ENCODE measurements around the gene ARMC5.
"Not testable (repeated sequence)": the region's sequence is repeated elsewhere in the genome, so short reads cannot be mapped to it uniquely, and the experiment has no call there.

ARMC5 gene

GRCh38 chr16:31458844-31459686, at the start of gene ARMC5:
Gene ARMC5 (plus strand): TSS chr16:31459501. CDS start chr16:31459525, 24 bp downstream.
- DNase-seq = peak; percentile 85

DNA sequence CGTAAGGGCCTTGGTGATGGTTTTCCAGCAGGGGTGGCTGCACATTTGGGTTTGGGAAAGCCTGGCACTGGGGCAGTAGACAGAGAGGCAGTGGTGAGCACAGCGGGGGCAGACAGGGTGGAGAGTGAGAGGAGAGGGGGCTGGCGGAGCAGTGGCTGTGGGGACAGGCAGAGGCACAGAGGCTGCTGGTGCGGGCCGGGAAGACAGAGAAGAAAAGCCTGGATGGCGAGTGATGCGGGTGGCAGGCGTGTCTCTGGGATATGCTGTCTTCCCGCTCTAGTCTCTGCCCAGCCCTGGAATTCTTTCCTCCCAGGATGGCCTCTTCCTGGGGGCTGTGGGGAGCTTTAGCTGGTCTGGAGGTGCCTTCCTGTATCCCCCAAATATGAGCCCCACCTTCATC, 49.2 kb upstream of the ARMC5 start:
- DNase-seq = no peak

DNA sequence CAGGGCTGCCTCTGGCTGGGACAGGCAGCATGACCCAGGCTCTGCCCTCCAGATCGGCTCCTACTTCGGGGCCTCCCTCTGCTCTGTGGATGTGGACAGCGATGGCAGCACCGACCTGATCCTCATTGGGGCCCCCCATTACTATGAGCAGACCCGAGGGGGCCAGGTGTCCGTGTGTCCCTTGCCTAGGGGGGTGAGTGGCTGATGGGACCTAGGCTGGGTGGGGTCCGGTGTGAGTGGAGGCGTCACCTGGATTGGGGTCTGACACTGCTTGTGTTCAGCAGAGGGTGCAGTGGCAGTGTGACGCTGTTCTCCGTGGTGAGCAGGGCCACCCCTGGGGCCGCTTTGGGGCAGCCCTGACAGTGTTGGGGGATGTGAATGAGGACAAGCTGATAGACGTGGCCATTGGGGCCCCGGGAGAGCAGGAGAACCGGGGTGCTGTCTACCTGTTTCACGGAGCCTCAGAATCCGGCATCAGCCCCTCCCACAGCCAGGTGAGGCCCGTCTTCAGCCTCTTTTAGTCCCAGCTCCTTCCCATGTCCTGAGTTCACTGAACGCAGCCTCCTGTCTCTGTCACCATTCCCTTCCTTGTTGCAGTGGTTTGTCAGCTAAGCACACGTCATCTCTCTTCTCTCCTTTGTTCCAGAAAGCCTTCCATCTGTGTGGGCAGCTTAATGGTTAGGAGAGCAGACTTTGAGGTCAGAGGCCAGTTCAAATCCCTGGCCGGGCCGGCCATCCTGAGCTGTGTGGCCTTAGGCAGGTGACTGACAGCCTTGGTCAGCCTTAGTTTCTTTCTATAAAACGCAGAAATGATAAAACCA, 48.1 kb upstream of the ARMC5 start:
- DNase-seq = no peak

GRCh38 chr16:31412750-31413149, 46.6 kb upstream of the ARMC5 start:
- DNase-seq = no peak

- DNase-seq = no peak
Observed at GRCh38 chr16:31413381-31413780, 45.9 kb upstream of the ARMC5 start.

- DNase-seq = no peak
Observed at GRCh38 chr16:31413943-31414342, 45.4 kb upstream of the ARMC5 start.

- DNase-seq = no peak
Observed at GRCh38 chr16:31414706-31415105, 44.6 kb upstream of the ARMC5 start.

- DNase-seq = no peak
Observed at GRCh38 chr16:31416371-31416770, 42.9 kb upstream of the ARMC5 start.

DNA sequence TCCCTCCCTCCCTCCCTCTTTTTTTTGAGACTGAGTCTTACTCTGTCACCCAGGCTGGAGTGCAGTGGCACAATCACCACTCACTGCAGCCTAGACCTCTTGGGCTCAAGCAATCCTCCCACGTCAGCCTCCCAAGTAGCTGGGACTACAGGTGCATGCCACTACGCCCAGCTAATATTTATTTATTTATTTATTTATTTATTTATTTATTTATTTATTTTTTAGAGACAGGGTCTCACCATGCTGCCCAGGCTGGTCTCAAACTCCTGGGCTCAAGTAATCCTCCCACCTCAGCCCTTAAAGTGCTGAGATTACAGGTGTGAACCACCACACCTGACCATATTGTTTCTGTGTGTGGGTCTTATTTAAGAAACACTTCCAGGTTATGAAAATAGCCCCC, 42.3 kb upstream of the ARMC5 start:
- not testable (repeated sequence) for DNase-seq

GRCh38 chr16:31417916-31418315, 41.4 kb upstream of the ARMC5 start:
- no peak for DNase-seq

- DNase-seq = no peak
Observed at GRCh38 chr16:31420037-31420436, 39.3 kb upstream of the ARMC5 start.

DNA sequence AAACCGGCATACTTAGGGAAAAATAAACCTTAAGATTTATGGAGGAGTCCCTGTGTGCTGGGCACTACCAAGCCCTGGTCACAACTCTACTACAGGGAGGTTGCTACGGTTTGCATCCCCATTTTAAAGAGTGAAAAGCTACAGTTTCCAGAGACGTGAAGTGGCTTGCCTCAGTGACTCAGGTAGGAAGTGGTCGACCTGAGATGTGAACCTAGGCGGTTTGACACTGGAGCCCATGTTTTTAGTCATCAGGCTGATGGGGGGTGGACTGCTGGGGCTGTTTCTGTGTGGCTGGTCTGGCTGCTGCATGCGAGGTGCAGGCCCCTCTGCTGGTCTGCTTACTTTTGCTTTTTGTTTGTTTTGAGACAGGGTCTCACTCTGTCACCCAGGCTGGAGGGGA, 37.7 kb upstream of the ARMC5 start:
- no peak for DNase-seq

DNA sequence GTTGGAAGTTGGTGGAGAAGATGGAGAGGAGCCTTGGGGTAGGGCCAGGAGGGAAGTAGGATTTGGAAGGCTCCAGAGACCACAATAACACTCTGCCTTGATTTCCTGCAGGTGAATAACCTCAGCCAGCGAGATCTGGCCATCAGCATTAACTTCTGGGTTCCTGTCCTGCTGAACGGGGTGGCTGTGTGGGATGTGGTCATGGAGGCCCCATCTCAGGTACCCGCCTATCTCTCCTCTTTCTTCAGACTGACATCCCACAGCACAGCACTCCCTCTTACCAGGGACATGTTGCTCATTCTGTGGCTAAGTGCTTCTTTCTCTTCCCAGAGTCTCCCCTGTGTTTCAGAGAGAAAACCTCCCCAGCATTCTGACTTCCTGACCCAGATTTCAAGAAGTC, 36.1 kb upstream of the ARMC5 start:
- no peak for DNase-seq

DNA sequence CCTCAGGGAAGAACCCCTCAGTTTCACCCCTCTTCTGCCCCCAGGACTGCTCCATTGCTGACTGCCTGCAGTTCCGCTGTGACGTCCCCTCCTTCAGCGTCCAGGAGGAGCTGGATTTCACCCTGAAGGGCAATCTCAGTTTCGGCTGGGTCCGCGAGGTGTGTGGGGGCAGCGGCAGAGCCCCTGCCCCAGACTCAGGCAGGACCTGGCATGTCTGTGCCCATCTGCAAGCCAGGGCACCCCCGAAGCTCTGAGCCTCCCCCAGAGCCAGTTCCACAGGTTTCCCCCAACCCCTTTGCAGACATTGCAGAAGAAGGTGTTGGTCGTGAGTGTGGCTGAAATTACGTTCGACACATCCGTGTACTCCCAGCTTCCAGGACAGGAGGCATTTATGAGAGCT, 35.5 kb upstream of the ARMC5 start:
- DNase-seq = no peak

DNA sequence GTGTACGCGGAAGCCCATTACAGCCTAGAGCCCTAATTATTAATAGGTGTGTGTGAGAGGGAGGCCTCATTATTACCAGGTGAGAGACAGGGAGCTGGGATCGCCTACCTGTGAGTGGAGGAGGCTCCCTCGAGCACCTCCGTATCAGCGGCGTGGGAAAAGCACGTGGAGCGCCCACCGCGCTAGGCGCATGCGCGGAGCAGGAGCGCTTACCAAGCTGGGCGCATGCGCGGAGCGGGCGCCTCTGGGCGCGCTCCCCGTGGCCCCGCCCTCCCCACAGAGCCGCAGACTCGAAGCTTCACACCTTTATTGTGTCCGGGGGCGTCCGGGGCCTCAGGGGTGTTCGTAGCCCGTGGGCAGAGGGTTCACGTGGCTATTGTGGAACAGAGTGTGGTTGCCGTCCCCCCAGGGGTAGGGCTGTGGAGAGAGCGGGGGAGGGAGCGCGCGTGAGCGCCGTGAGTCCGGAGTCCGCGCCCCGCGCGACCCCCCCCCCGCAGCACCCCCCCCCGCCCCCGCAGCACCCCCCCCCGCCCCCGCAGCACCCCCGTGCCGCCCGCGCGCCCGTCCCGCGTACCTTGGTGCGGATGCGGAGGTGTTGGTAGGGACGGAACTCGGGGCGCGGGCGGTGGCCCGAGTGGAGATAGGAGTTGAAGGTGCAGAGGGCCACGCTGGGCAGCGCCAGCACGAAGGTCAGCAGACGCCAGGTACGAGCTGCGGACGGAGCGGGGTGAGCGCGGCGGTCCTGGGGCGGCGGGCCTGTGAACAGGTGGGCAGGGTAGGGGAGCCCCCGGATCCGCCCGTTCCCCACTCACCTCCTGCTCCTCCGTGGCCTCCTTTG, 31.6 kb upstream of the ARMC5 start:
- DNase-seq = no peak

GRCh38 chr16:31428279-31428597, 31.1 kb upstream of the ARMC5 start, which contains the start of gene COX6A2:
Gene COX6A2 (minus strand): TSS chr16:31428360. CDS start chr16:31428325, 35 bp downstream.
- DNase-seq = no peak

DNA sequence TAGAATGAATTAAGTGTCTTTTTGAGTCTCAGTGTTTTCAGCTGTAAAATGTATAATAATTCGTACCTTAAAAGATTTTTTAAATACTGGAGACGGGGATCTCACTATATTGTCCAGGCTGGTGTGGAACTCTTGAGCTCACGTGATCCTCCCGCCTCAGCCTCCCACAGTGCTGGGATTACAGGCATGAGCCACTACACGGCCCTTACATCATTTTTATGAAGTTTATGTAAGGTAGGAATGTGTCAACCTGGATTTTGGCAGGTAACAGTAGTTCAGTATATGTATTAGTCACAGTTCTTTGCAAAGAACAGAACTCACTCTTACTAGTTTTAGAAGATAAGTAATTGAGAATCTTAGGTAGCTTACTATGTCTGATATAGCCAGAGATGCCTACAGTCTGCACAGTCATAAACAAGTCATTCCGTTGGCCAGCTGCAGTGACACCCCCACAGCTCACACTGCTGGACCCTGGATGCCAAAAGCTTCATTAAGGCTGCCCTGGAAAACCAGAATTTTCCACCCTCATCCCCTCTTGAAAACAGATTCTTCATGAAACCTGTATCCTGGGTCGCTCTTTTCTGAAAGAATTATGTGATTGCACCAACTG, 30.6 kb upstream of the ARMC5 start:
- DNase-seq = no peak

DNA sequence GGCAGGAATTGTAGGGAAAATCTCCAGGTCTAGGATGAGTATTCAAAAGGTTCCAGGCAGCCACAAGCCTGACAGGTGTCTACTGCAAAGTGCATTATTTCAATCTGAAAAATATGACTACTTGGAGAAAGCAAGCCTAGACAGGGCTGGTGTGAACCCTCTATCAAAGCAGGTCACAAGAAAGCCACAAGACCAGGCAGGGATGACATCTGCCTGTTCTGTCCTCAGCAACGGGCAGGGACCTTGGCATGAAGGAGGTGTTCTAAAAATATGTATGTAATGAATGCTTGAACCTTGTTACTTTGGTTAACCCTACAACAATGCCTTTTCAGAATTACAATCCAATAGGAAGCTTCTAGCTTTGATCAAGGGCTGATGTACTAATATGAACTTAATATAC, 30.0 kb upstream of the ARMC5 start:
- DNase-seq = no peak

- DNase-seq = no peak
Observed at GRCh38 chr16:31429796-31430195, 29.5 kb upstream of the ARMC5 start.

DNA sequence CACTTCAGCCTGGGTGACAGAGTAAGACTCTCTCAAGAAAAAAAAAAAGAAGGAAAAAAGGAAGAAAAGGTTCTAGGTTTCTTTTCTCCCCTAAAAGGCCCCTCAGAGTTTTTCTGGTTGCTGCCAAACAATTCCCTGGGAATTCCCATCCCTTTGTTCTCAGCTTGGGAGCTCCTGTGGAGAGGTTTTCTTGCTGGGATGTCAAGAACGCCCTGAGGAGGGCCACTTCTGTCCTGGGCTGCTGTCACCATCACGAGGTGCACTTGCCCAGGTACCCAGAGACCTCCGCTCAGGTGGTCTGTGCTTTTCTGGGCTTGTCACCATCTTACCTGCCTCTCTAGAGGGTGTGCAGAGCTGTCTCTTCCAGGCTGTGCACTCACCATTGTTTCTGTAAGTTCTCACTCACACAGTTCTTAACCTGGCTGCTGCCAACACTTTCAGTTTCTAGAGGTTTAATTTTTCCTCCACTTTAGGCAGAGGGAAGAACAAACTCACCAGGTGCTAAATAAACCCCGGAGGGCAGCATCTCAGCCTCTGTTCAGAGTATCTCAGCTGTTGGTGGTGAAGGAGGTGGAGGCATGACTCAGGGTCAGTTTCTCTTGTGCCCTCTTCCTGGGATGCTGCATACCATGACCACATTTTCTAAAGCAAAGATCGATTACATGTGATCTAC, 28.8 kb upstream of the ARMC5 start:
- no peak for DNase-seq

- DNase-seq = no peak
Observed at GRCh38 chr16:31435341-31436220, 23.7 kb upstream of the ARMC5 start.

Data from NCI-H1694 treated with DMSO at 0.1 percent for 48 hours (cell line).